H1 (cell line): ENCODE results near the gene KNDC1.

ENCODE experiments used
- BCL11A ChIP-seq, 2 experiments: IDR thresholded peaks; one replicate each; pipeline ENCODE4 v1.6.1; 2011; ENCODE audit warnings: low read depth in 2 of 2, low read length in 2 of 2, mild to moderate bottlenecking in 2 of 2
- EP300 ChIP-seq, 2 experiments: IDR thresholded peaks; 1 replicate in 1 of 2; 2 replicates in 1 of 2; pipeline ENCODE4 v1.6.1; 2011 to 2012; ENCODE audit warnings: low read depth in 2 of 2, low read length in 2 of 2, mild to moderate bottlenecking in 2 of 2, borderline replicate concordance in 1 of 2, inconsistent platforms in 1 of 2, moderate library complexity in 1 of 2
- JUN ChIP-seq: IDR thresholded peaks from 2 replicates; pipeline ENCODE4 v1.6.1; 2011; ENCODE audit warnings: low read depth, mild to moderate bottlenecking, improper control_type of control experiment, low read length
- KDM5A ChIP-seq: fragments of 200-600 bp; IDR thresholded peaks from 2 replicates; pipeline ENCODE4 v1.7.1; 2012; ENCODE audit warnings: mild to moderate bottlenecking, low read length, inconsistent platforms, mixed read lengths
- POLR2AphosphoS5 ChIP-seq: IDR thresholded peaks from 2 replicates; pipeline ENCODE4 v1.6.1; 2011; ENCODE audit warnings: low read depth, low read length
- RAD21 ChIP-seq, 2 experiments: IDR thresholded peaks in 1 of 2; conservative IDR thresholded peaks in 1 of 2; 2 replicates each; pipeline ENCODE4 v1.6.1; 2011; ENCODE audit warnings: low read depth in 2 of 2, low read length in 2 of 2, improper control_type of control experiment in 1 of 2, inconsistent platforms in 1 of 2, mild to moderate bottlenecking in 1 of 2, moderate library complexity in 1 of 2
- TBP ChIP-seq: IDR thresholded peaks from 2 replicates; pipeline ENCODE4 v1.6.1; 2011; ENCODE audit warnings: low read depth, low read length, improper control_type of control experiment
- TF ChIP-seq, protein P1 (sequence below), 3 experiments: IDR thresholded peaks; 1 replicate in 2 of 3; 2 replicates in 1 of 3; pipeline versions ENCODE4 v1.5.1 to v1.6.1; 2011; ENCODE audit warnings: low read length in 3 of 3, mild to moderate bottlenecking in 3 of 3, inconsistent platforms in 2 of 3, low read depth in 1 of 3, moderate library complexity in 1 of 3; ENCODE audit not compliant: insufficient read depth in 1 of 3; ENCODE audit errors: control extremely low read depth in 1 of 3

DNA sequence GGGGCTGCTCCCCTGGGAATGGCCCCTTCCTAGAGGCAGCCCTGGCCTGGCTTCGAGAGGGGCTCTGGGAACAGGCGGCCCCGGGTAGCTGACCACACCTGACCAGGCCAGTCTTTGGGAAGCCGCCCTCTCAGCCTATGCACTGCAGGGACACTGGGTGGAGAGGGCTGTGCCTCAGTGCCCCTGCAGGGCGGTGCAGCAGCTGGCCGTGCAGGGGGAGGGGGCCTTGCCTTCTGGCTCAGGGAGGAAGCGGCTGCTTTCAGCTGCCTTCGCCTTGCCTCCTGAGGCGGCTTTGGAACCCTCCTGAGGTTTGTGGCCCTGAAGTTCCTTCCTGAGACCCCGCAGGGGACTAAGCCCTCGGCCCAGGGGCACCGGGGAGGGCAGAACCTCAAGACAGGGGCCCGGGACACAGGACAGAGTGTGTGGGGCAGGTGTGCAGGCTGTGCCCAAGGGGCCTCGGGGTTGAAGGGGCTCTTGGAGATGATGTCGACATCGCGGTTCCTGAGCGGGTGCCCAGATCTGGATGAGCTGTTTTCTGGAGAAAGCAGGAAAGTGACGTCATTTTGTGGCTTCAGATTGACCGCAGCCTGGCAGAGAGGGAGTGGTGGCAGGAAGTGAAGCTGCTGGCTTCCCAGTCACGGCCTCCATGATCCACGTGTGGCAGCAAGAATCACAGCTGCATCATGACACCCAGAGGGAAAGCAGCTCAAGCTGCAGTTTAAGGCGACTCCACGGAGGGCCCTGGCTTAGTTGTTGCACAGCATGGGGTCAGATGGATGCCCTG, 99.0 kb downstream of the KNDC1 start:
- no peak for TF ChIP-seq BCL11A (IDR thresholded peaks at IDR 0.05; ENCODE audit: low read depth in 2 of 2, low read length in 2 of 2)
- TF ChIP-seq RAD21 (IDR thresholded peaks at IDR 0.05 in 1 of 2, conservative IDR thresholded peaks at IDR 0.05 in 1 of 2; ENCODE audit: low read depth in 2 of 2, low read length in 2 of 2): no peak
- TF ChIP-seq, protein P1, sequence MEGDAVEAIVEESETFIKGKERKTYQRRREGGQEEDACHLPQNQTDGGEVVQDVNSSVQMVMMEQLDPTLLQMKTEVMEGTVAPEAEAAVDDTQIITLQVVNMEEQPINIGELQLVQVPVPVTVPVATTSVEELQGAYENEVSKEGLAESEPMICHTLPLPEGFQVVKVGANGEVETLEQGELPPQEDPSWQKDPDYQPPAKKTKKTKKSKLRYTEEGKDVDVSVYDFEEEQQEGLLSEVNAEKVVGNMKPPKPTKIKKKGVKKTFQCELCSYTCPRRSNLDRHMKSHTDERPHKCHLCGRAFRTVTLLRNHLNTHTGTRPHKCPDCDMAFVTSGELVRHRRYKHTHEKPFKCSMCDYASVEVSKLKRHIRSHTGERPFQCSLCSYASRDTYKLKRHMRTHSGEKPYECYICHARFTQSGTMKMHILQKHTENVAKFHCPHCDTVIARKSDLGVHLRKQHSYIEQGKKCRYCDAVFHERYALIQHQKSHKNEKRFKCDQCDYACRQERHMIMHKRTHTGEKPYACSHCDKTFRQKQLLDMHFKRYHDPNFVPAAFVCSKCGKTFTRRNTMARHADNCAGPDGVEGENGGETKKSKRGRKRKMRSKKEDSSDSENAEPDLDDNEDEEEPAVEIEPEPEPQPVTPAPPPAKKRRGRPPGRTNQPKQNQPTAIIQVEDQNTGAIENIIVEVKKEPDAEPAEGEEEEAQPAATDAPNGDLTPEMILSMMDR (IDR thresholded peaks at IDR 0.05; ENCODE audit: control extremely low read depth in 1 of 3, insufficient read depth in 1 of 3, low read depth in 1 of 3, low read length in 3 of 3): no peak
- TF ChIP-seq JUN: no peak
- TF ChIP-seq TBP: no peak
- TF ChIP-seq KDM5A: no peak
- no peak for TF ChIP-seq EP300 (IDR thresholded peaks at IDR 0.05; ENCODE audit: borderline replicate concordance in 1 of 2, low read depth in 2 of 2, low read length in 2 of 2)
- no peak for TF ChIP-seq POLR2AphosphoS5
